ENCODE measurements around the gene MIA. TPM values are rescaled to one million over a fixed set of nuclear protein-coding genes. Genes with fewer than 3 reads are reported as not detected.
A peak's percentile ranks its signal among the peaks of the same experiment; 100 is the strongest.

MIA gene
- total and polyA plus RNA-seq, 9 of the 15 experiments (the other 6 are each of a cell fraction or from before 2014, with no cell fraction given), result 0.21 TPM; not detected in 8

GRCh38 chr19:40798683-40799557 lies 23.6 kb downstream of the MIA start, which contains the start of gene EGLN2 (continued):
- no peak for TF ChIP-seq ETV5 (CRISPR knock-in tag; IDR thresholded peaks at IDR 0.05; ENCODE audit: low read depth)
- no peak for TF ChIP-seq ZNF277 (CRISPR knock-in tag; IDR thresholded peaks at IDR 0.05; ENCODE audit: borderline replicate concordance)
- no peak for TF ChIP-seq ZFP36 (IDR thresholded peaks at IDR 0.05; ENCODE audit: low read depth, low read length, partially characterized antibody)
- no peak for TF ChIP-seq CBX1 (IDR thresholded peaks at IDR 0.05; ENCODE audit: low read depth)
- TF ChIP-seq TRIM25 (IDR thresholded peaks at IDR 0.05; ENCODE audit: borderline replicate concordance), result no peak
- no peak for TF ChIP-seq E2F8 (IDR thresholded peaks at IDR 0.05; ENCODE audit: low read depth, partially characterized antibody)
- TF ChIP-seq TCF7L2 (IDR thresholded peaks at IDR 0.05; ENCODE audit: low read depth, low read length), result no peak
- peak; percentile 32; the same call in 1 of the 2 replicates for TF ChIP-seq CTBP1 (IDR thresholded peaks at IDR 0.05; ENCODE audit: borderline replicate concordance)
- TF ChIP-seq MIER1 (IDR thresholded peaks at IDR 0.05; ENCODE audit: low read depth), result no peak
- TF ChIP-seq FOXP4 (CRISPR knock-in tag; IDR thresholded peaks at IDR 0.05; ENCODE audit: borderline replicate concordance), result no peak
- TF ChIP-seq ZNF311 (CRISPR knock-in tag; IDR thresholded peaks at IDR 0.05), result no peak
- TF ChIP-seq MTA2 (IDR thresholded peaks at IDR 0.05; ENCODE audit: low read depth), result no peak
- TF ChIP-seq POLR2B (IDR thresholded peaks at IDR 0.05; ENCODE audit: low read depth, partially characterized antibody), result no peak
- peak; percentile 46 for TF ChIP-seq GMEB1 (CRISPR knock-in tag; IDR thresholded peaks at IDR 0.05)
- TF ChIP-seq PPARD (CRISPR knock-in tag; IDR thresholded peaks at IDR 0.05), result no peak
- TF ChIP-seq KDM2B (CRISPR knock-in tag; IDR thresholded peaks at IDR 0.05), result no peak
- TF ChIP-seq SNRNP70 (optimal IDR thresholded peaks at IDR 0.05; ENCODE audit: low read depth, low read length), result no peak

All from K562 (cell line).